H1 (cell line): Measurements from ENCODE around the gene DCLK1. TPM values are rescaled to one million over a fixed set of nuclear protein-coding genes. Genes with fewer than 3 reads are reported as not detected.
"Not testable (repeated sequence)": the region's sequence is repeated elsewhere in the genome, so short reads cannot be mapped to it uniquely, and the experiment has no call there.

Experiments used
- CTCF ChIA-PET: fragments of 300-600 bp; sonication (Branson Sonifier 250); formaldehyde crosslinking; loops from one replicate; lab custom pipeline; 2021; ENCODE audit not compliant: partially characterized antibody; lab: Charles Lee
- POLR2A ChIA-PET: fragments of 300-600 bp; sonication (Branson Sonifier 250); formaldehyde crosslinking; loops from one replicate; lab custom pipeline; 2021; ENCODE audit warnings: inconsistent platforms; ENCODE audit not compliant: partially characterized antibody; lab: Charles Lee
- DNase-seq, 2 experiments: peaks; one replicate each; pipeline versions ENCODE4 v3.0.0 to v3.0.0-alpha.2; 2010 to 2022; ENCODE audit warnings: low spot score in 2 of 2, low read depth in 1 of 2, mixed read lengths in 1 of 2
- FAIRE-seq: peaks from 2 replicates; lab custom pipeline; 2011; peaks lifted over from hg19 to GRCh38; lab: Jason Lieb, UNC
- H2AFZ ChIP-seq: 2 replicates; pipeline ENCODE4 v1.8.1; 2012; ENCODE audit warnings: low read length, inconsistent platforms
- H2AK5ac ChIP-seq: 2 replicates; pipeline ENCODE4 v1.6.1; 2013; ENCODE audit warnings: low read depth, low read length
- H2BK120ac ChIP-seq: replicated peaks from 2 replicates; pipeline ENCODE3; 2013; ENCODE audit warnings: low read depth, low read length, inconsistent platforms
- H2BK12ac ChIP-seq: 2 replicates; pipeline ENCODE4 v1.6.1; 2013; ENCODE audit warnings: low read depth, low read length
- H2BK15ac ChIP-seq: 2 replicates; pipeline ENCODE4 v1.6.1; 2013; ENCODE audit warnings: low read length
- H2BK20ac ChIP-seq: 2 replicates; pipeline ENCODE4 v1.6.1; 2013; ENCODE audit warnings: low read length
- H2BK5ac ChIP-seq: 2 replicates; pipeline ENCODE4 v1.6.1; 2013; ENCODE audit warnings: low read depth, low read length
- H3K14ac ChIP-seq: 2 replicates; pipeline ENCODE4 v1.6.1; 2013; ENCODE audit warnings: inconsistent platforms; ENCODE audit not compliant: insufficient read length
- H3K18ac ChIP-seq: 2 replicates; pipeline ENCODE4 v1.6.1; 2013; ENCODE audit warnings: low read length; ENCODE audit errors: extremely low read depth
- H3K23ac ChIP-seq: 2 replicates; pipeline ENCODE4 v1.6.1; 2013; ENCODE audit warnings: inconsistent platforms; ENCODE audit not compliant: insufficient read length
- H3K23me2 ChIP-seq: 2 replicates; pipeline ENCODE4 v1.6.1; 2013; ENCODE audit warnings: low read depth, low read length
- H3K27ac ChIP-seq: 2 replicates; pipeline ENCODE4 v1.6.1; 2011; ENCODE audit warnings: low read depth, low read length, inconsistent platforms
- H3K27me3 ChIP-seq, 4 experiments: replicated peaks in 1 of 4; 1 replicate in 1 of 4; 2 replicates in 3 of 4; pipeline versions ENCODE4 v1.6.1 to v1.8.1; 2011 to 2013; ENCODE audit warnings: low read length in 3 of 4, mild to moderate bottlenecking in 3 of 4, inconsistent platforms in 2 of 4, mixed read lengths in 2 of 4, moderate library complexity in 1 of 4; ENCODE audit not compliant: control insufficient read depth in 3 of 4, insufficient read depth in 3 of 4; ENCODE audit errors: extremely low read depth in 1 of 4
- H3K36me3 ChIP-seq, 4 experiments: 2 replicates each; pipeline versions ENCODE4 v1.6.1 to v1.8.1; 2011 to 2013; ENCODE audit warnings: mild to moderate bottlenecking in 4 of 4, low read length in 3 of 4, moderate library complexity in 2 of 4, control low read depth in 1 of 4, inconsistent platforms in 1 of 4; ENCODE audit not compliant: insufficient read depth in 4 of 4, control insufficient read depth in 2 of 4
- H3K4ac ChIP-seq: replicated peaks from 2 replicates; pipeline ENCODE3; 2013; ENCODE audit warnings: low read length, low read depth, mixed read lengths, inconsistent platforms; ENCODE audit not compliant: insufficient read length
- H3K4me1 ChIP-seq, 4 experiments: replicated peaks in 1 of 4; 1 replicate in 1 of 4; 2 replicates in 3 of 4; pipeline versions ENCODE4 v1.6.1 to v1.8.1; 2011 to 2013; ENCODE audit warnings: low read length in 3 of 4, inconsistent platforms in 2 of 4, mixed read lengths in 1 of 4; ENCODE audit not compliant: insufficient read depth in 4 of 4, control insufficient read depth in 3 of 4
- H3K4me2 ChIP-seq, 2 experiments: 2 replicates each; pipeline versions ENCODE4 v1.6.1 to v1.8.1; 2011 to 2013; ENCODE audit warnings: low read depth in 2 of 2, low read length in 2 of 2, control low read depth in 1 of 2, inconsistent platforms in 1 of 2, mild to moderate bottlenecking in 1 of 2; ENCODE audit not compliant: insufficient read depth in 1 of 2
- H3K4me3 ChIP-seq, 4 experiments: fragments of 200-600, 300-600 bp in 1 of 4; sonication (generic), shearing (Covaris generic), sonication (Bioruptor Twin) in 1 of 4; 2 replicates each; pipeline versions ENCODE4 v1.5.1 to v1.8.1; 2011 to 2016; ENCODE audit warnings: low read length in 4 of 4, low read depth in 3 of 4, control low read depth in 2 of 4, inconsistent platforms in 2 of 4, mild to moderate bottlenecking in 2 of 4, mixed read lengths in 1 of 4, moderate library complexity in 1 of 4; ENCODE audit not compliant: insufficient read depth in 2 of 4; ENCODE audit errors: extremely low read depth in 1 of 4
- H3K56ac ChIP-seq: replicated peaks from 2 replicates; pipeline ENCODE3; 2013; ENCODE audit warnings: low read depth, mild to moderate bottlenecking, mixed read lengths, low read length, inconsistent platforms; ENCODE audit not compliant: insufficient read length
- H3K79me1 ChIP-seq: 2 replicates; pipeline ENCODE4 v1.6.1; 2013; ENCODE audit warnings: low read depth, low read length, control low read depth
- H3K79me2 ChIP-seq, 2 experiments: 2 replicates each; pipeline versions ENCODE4 v1.6.1 to v1.8.1; 2012 to 2013; ENCODE audit warnings: low read length in 2 of 2, mild to moderate bottlenecking in 2 of 2, inconsistent platforms in 1 of 2; ENCODE audit not compliant: insufficient read depth in 2 of 2, control insufficient read depth in 1 of 2
- H3K9ac ChIP-seq, 4 experiments: replicated peaks in 1 of 4; 1 replicate in 1 of 4; 2 replicates in 3 of 4; pipeline versions ENCODE4 v1.6.1 to v1.8.1; 2011 to 2013; ENCODE audit warnings: low read depth in 3 of 4, low read length in 3 of 4, control low read depth in 2 of 4, mild to moderate bottlenecking in 2 of 4, moderate library complexity in 2 of 4, inconsistent platforms in 1 of 4; ENCODE audit errors: extremely low read depth in 1 of 4
- H3K9me3 ChIP-seq, 2 experiments: 2 replicates each; pipeline versions ENCODE4 v1.6.1 to v1.8.1; 2012 to 2013; ENCODE audit warnings: mild to moderate bottlenecking in 2 of 2, moderate library complexity in 2 of 2, control low read depth in 1 of 2, inconsistent platforms in 1 of 2, low read depth in 1 of 2, low read length in 1 of 2, mixed read lengths in 1 of 2; ENCODE audit not compliant: insufficient read depth in 2 of 2
- H4K20me1 ChIP-seq, 2 experiments: replicated peaks in 1 of 2; 2 replicates each; pipeline versions ENCODE3 to v1.8.1; 2011 to 2013; ENCODE audit warnings: inconsistent platforms in 2 of 2, low read length in 2 of 2, mild to moderate bottlenecking in 1 of 2; ENCODE audit not compliant: insufficient read depth in 2 of 2, control insufficient read depth in 1 of 2
- H4K5ac ChIP-seq: 2 replicates; pipeline ENCODE4 v1.6.1; 2013; ENCODE audit warnings: low read length, low read depth, mixed read lengths, inconsistent platforms; ENCODE audit not compliant: insufficient read length
- H4K8ac ChIP-seq: 2 replicates; pipeline ENCODE4 v1.8.0; 2013; ENCODE audit warnings: mild to moderate bottlenecking, moderate library complexity, low read length, inconsistent platforms; ENCODE audit not compliant: insufficient read depth; ENCODE audit errors: extremely low read depth
- H4K91ac ChIP-seq: replicated peaks from 2 replicates; pipeline ENCODE3; 2013; ENCODE audit warnings: low read length, mixed read lengths, inconsistent platforms; ENCODE audit not compliant: insufficient read length
- WGBS, 2 experiments: shearing (Covaris generic) in 1 of 2; methylation state at CpG; one replicate each; pipeline versions ENCODE4 v1.1.6 to v1.1.7; 2013 to 2015; ENCODE audit warnings: low lambda C conversion rate in 2 of 2, mixed read lengths in 2 of 2, inconsistent platforms in 1 of 2, low coverage in 1 of 2, missing lambda C conversion rate in 1 of 2; ENCODE audit not compliant: insufficient replicate concordance in 2 of 2, insufficient coverage in 1 of 2, insufficient read length in 1 of 2; ENCODE audit errors: extremely low coverage in 1 of 2, missing lambda C conversion rate in 1 of 2; 5-methylcytosine and 5-hydroxymethylcytosine counted together
- polyA plus RNA-seq, 7 experiments: library from polyadenylated mRNA; depleted of rRNA in 3 of 7; stranded (reverse) in 5 of 7; unstranded in 2 of 7; fragments of >200 nt in 5 of 7; fragments of 200-250 nt in 2 of 7; gene quantifications; 1 replicate in 5 of 7; 2 replicates in 1 of 7; 4 replicates in 1 of 7; pipeline versions ENCODE4 v1.2.1 to v1.2.3, GENCODE V29; 2011 to 2013; ENCODE audit warnings: missing spikeins in 2 of 7, mixed read lengths in 2 of 7
- total RNA-seq: library from RNA; stranded (reverse); fragmentation: NEBNext Ultra II Directional; extraction: Animal tissue kit (Norgen Biotek cat#: 25700); gene quantifications from 2 replicates; pipeline ENCODE4 v1.2.1, GENCODE V29; 2021

The DCLK1 gene
- total and polyA plus RNA-seq, 2 of the 8 experiments (the other 6 are each of a cell fraction or from before 2014, with no cell fraction given): 22.8 to 41.0 TPM

- H4K8ac ChIP-seq, H4K20me1 ChIP-seq, H3K36me3 ChIP-seq, H2BK5ac ChIP-seq, H3K23me2 ChIP-seq, H3K56ac ChIP-seq, H2AK5ac ChIP-seq, H3K18ac ChIP-seq, H3K14ac ChIP-seq, H3K4me2 ChIP-seq, H3K9ac ChIP-seq, H3K79me1 ChIP-seq, H3K9me3 ChIP-seq, H2AFZ ChIP-seq, H3K4me3 ChIP-seq, DNase-seq, H3K23ac ChIP-seq, H2BK120ac ChIP-seq, H2BK15ac ChIP-seq, H3K4me1 ChIP-seq, H3K79me2 ChIP-seq, H3K4ac ChIP-seq, H4K5ac ChIP-seq, H3K27me3 ChIP-seq, H4K91ac ChIP-seq, H2BK20ac ChIP-seq, H2BK12ac ChIP-seq, H3K27ac ChIP-seq, FAIRE-seq, POLR2A ChIA-PET: not testable (repeated sequence)
- CTCF ChIA-PET: interaction anchor here (0.7 to 2.7 kb wide), 3 partner anchors 9 to 196 kb away, joined by 3 to 8 read pairs (median 3); no protein-coding TSS in a partner anchor
- WGBS, 2 experiments: 95% methylated on average over 12 of the region's 12 CpGs; no CpG with 5 or more reads in 1 of the 2 experiments
Measured at GRCh38 chr13:36070504-36071192, 60.5 kb downstream of the DCLK1 start.
